Caco-2 (cell line): Measurements from ENCODE around the gene BTG2. TPM values are rescaled to one million over a fixed set of nuclear protein-coding genes. Genes with fewer than 3 reads are reported as not detected.
"Not testable (repeated sequence)": the region's sequence is repeated elsewhere in the genome, so short reads cannot be mapped to it uniquely, and the experiment has no call there.

Experiments
- BruUV-seq: library from RNA; stranded (reverse); fragments of 400-500 nt; replicated peaks from 2 replicates; lab custom pipeline; 2021; lab: Mats Ljungman, UMichigan
- CTCF ChIA-PET: fragments of 300-600 bp; sonication (Branson Sonifier 250); formaldehyde crosslinking; loops from one replicate; lab custom pipeline; 2022; ENCODE audit warnings: antibody characterized with exemption; lab: Charles Lee
- POLR2A ChIA-PET: fragments of 300-600 bp; sonication (Branson Sonifier 250); formaldehyde crosslinking; loops from one replicate; lab custom pipeline; 2022; ENCODE audit warnings: antibody characterized with exemption; lab: Charles Lee
- DNase-seq, 2 experiments: peaks; one replicate each; pipeline versions ENCODE4 v3.0.0 to v3.0.0-alpha.2; 2020 to 2022
- H3K27me3 ChIP-seq: replicated peaks from 2 replicates; pipeline ENCODE4 v1.6.0; 2011; ENCODE audit warnings: low read length; ENCODE audit not compliant: control insufficient read depth, insufficient read depth
- H3K36me3 ChIP-seq: 2 replicates; pipeline ENCODE4 v1.5.1; 2011; ENCODE audit warnings: low read length; ENCODE audit not compliant: control insufficient read depth, insufficient read depth
- H3K4me1 ChIP-seq: fragments of 250-450 bp; sonication (Bioruptor Pico); 2 replicates; pipeline ENCODE4 v1.5.1; 2020; ENCODE audit warnings: mild to moderate bottlenecking
- H3K4me3 ChIP-seq: 2 replicates; pipeline ENCODE4 v1.5.1; 2011; ENCODE audit warnings: low read depth, mild to moderate bottlenecking, control low read depth, low read length
- H3K9me3 ChIP-seq: fragments of 250-450 bp; sonication (Bioruptor Pico); 2 replicates; pipeline ENCODE4 v1.5.1; 2020; ENCODE audit warnings: mild to moderate bottlenecking, moderate library complexity
- H3K27ac Mint-ChIP-seq: one replicate; pipeline ENCODE4 v1.8.0; 2022; ENCODE audit warnings: mixed read lengths; ENCODE audit not compliant: unreplicated experiment
- H3K27me3 Mint-ChIP-seq: one replicate; pipeline ENCODE4 v1.8.0; 2022; ENCODE audit warnings: mixed read lengths; ENCODE audit not compliant: insufficient read depth, unreplicated experiment
- H3K36me3 Mint-ChIP-seq: one replicate; pipeline ENCODE4 v1.8.0; 2022; ENCODE audit warnings: mild to moderate bottlenecking, mixed read lengths; ENCODE audit not compliant: insufficient read depth, unreplicated experiment
- H3K4me1 Mint-ChIP-seq: one replicate; pipeline ENCODE4 v1.8.0; 2022; ENCODE audit warnings: low read depth, mixed read lengths; ENCODE audit not compliant: unreplicated experiment
- H3K4me3 Mint-ChIP-seq: one replicate; pipeline ENCODE4 v1.8.0; 2022; ENCODE audit warnings: mild to moderate bottlenecking, moderate library complexity, mixed read lengths; ENCODE audit not compliant: unreplicated experiment
- H3K9me3 Mint-ChIP-seq: one replicate; pipeline ENCODE4 v1.8.0; 2022; ENCODE audit warnings: mixed read lengths; ENCODE audit not compliant: unreplicated experiment
- CTCF ChIP-seq, 2 experiments: fragments of 200-600 bp in 1 of 2; IDR thresholded peaks; 1 replicate in 1 of 2; 2 replicates in 1 of 2; pipeline versions ENCODE4 v1.5.1 to v1.8.0; 2011 to 2022; ENCODE audit warnings: antibody characterized with exemption in 1 of 2, control low read depth in 1 of 2, inconsistent platforms in 1 of 2, low read depth in 1 of 2, low read length in 1 of 2, mild to moderate bottlenecking in 1 of 2, moderate library complexity in 1 of 2; ENCODE audit not compliant: insufficient read depth in 1 of 2, severe bottlenecking in 1 of 2, unreplicated experiment in 1 of 2
- intact Hi-C: fragments of 100-400 bp; cut with micrococcal nuclease; formaldehyde crosslinking; loops from one replicate; pipeline ENCODE4 v1.10.0; 2022; ENCODE audit not compliant: unreplicated experiment
- total RNA-seq: library from RNA; stranded (reverse); gene quantifications from 2 replicates; pipeline ENCODE4 v1.2.3, GENCODE V29; 2022

BTG2 gene
- total RNA-seq, 1 experiment from 2014 or later, result 21.2 TPM

GRCh38 chr1:203308328-203308922, 3.1 kb downstream of the BTG2 start:
- no peak overlapping the region for H3K4me3 ChIP-seq
- Mint-ChIP-seq H3K27me3 (no peaks in the 10 kb centered on the region), H3K4me1 (peaks cover 24% of the 10 kb centered on the region), H3K4me3 (no peak overlapping the region), H3K27ac (no peak overlapping the region), H3K36me3 (peaks cover 18% of the 10 kb centered on the region), H3K9me3 (no peaks in the 10 kb centered on the region)
- no TSS peak for BruUV-seq
- H3K36me3 ChIP-seq, result peaks cover 9% of the 10 kb centered on the region
- ChIA-PET POLR2A (interaction anchor here (1.3 to 4.0 kb wide), 2 partner anchors 18 kb away, joined by 3 to 15 read pairs; no protein-coding TSS in a partner anchor), CTCF (interaction anchor here (1.1 kb wide), 1 partner anchor 32 kb away, joined by 3 read pairs; no protein-coding TSS in a partner anchor)
- no peaks in the 10 kb centered on the region for H3K9me3 ChIP-seq
- TF ChIP-seq CTCF (IDR thresholded peaks at IDR 0.05; ENCODE audit: insufficient read depth in 1 of 2, low read depth in 1 of 2, low read length in 1 of 2, severe bottlenecking in 1 of 2, unreplicated experiment in 1 of 2), result no peak
- intact Hi-C loops, result no loop called here
- H3K27me3 ChIP-seq, result no peaks in the 10 kb centered on the region
- no peak for DNase-seq
- peaks cover 21% of the 10 kb centered on the region for H3K4me1 ChIP-seq

- Histone ChIP-seq H3K9me3 (no peaks in the 10 kb centered on the region), H3K27me3 (no peaks in the 10 kb centered on the region), H3K4me3 (no peak overlapping the region), H3K36me3 (peaks cover 9% of the 10 kb centered on the region), H3K4me1 (peaks cover 16% of the 10 kb centered on the region)
- intact Hi-C loops, result no loop called here
- Mint-ChIP-seq H3K36me3 (peaks cover 18% of the 10 kb centered on the region), H3K27ac (no peak overlapping the region), H3K27me3 (no peaks in the 10 kb centered on the region), H3K4me3 (no peak overlapping the region), H3K4me1 (peaks cover 19% of the 10 kb centered on the region), H3K9me3 (no peaks in the 10 kb centered on the region)
- ChIA-PET POLR2A (interaction anchor here (1.1 to 4.0 kb wide), 3 partner anchors 17 to 18 kb away, joined by 3 to 15 read pairs (median 4); no protein-coding TSS in a partner anchor), CTCF (interaction anchor here (1.1 kb wide), 1 partner anchor 32 kb away, joined by 3 read pairs; no protein-coding TSS in a partner anchor)
- no peak for DNase-seq
- BruUV-seq, result no TSS peak
- no peak for TF ChIP-seq CTCF (IDR thresholded peaks at IDR 0.05; ENCODE audit: insufficient read depth in 1 of 2, low read depth in 1 of 2, low read length in 1 of 2, severe bottlenecking in 1 of 2, unreplicated experiment in 1 of 2)
Measured at GRCh38 chr1:203308923-203309331, 3.6 kb downstream of the BTG2 start.

- DNase-seq, result no peak
- no peaks in the 10 kb centered on the region for H3K27me3 ChIP-seq
- ChIA-PET POLR2A (interaction anchor here (4.0 kb wide), 1 partner anchor 15 kb away, joined by 15 read pairs; no protein-coding TSS in a partner anchor), CTCF (interaction anchor here (1.0 kb wide), 1 partner anchor 16 kb away, joined by 3 read pairs; no protein-coding TSS in a partner anchor)
- intact Hi-C loops, result no loop called here
- H3K27me3 Mint-ChIP-seq, result no peaks in the 10 kb centered on the region
- no peaks in the 10 kb centered on the region for H3K9me3 ChIP-seq
- no TSS peak for BruUV-seq
- H3K4me3 ChIP-seq, result no peak overlapping the region
- peaks cover 12% of the 10 kb centered on the region for H3K4me1 ChIP-seq
- H3K4me3 Mint-ChIP-seq, result no peak overlapping the region
- no peak overlapping the region for H3K27ac Mint-ChIP-seq
- no peaks in the 10 kb centered on the region for H3K9me3 Mint-ChIP-seq
- peaks cover 9% of the 10 kb centered on the region for H3K36me3 ChIP-seq
- H3K4me1 Mint-ChIP-seq, result peaks cover 16% of the 10 kb centered on the region
- TF ChIP-seq CTCF (IDR thresholded peaks at IDR 0.05; ENCODE audit: insufficient read depth in 1 of 2, low read depth in 1 of 2, low read length in 1 of 2, severe bottlenecking in 1 of 2, unreplicated experiment in 1 of 2), result no peak
- H3K36me3 Mint-ChIP-seq, result peaks cover 13% of the 10 kb centered on the region
Measured at GRCh38 chr1:203311368-203312301, 6.3 kb downstream of the BTG2 start.

- H3K27ac Mint-ChIP-seq, CTCF ChIA-PET, H3K9me3 Mint-ChIP-seq, H3K4me3 ChIP-seq, POLR2A ChIA-PET, intact Hi-C loops, H3K9me3 ChIP-seq, H3K4me3 Mint-ChIP-seq, H3K27me3 Mint-ChIP-seq, H3K36me3 Mint-ChIP-seq, BruUV-seq, DNase-seq, H3K27me3 ChIP-seq, H3K4me1 Mint-ChIP-seq, H3K36me3 ChIP-seq: not testable (repeated sequence)
- H3K4me1 ChIP-seq, result peaks cover 16% of the 10 kb centered on the region
Measured at GRCh38 chr1:203314025-203314759, 8.9 kb downstream of the BTG2 start.
